Brain microvascular endothelial cell (primary cell): Measurements from ENCODE around the gene PWWP2A.
A peak's percentile ranks its signal among the peaks of the same experiment; 100 is the strongest.
"Not testable (repeated sequence)": the region's sequence is repeated elsewhere in the genome, so short reads cannot be mapped to it uniquely, and the experiment has no call there.

Experiments
- DNase-seq: peaks from one replicate; pipeline ENCODE4 v3.0.0-alpha.2; 2020
- H3K27ac ChIP-seq: fragments of 250-450 bp; sonication (Bioruptor Pico); 2 replicates; pipeline ENCODE4 v1.5.1; 2020; ENCODE audit warnings: mild to moderate bottlenecking, moderate library complexity
- H3K27me3 ChIP-seq: fragments of 250-450 bp; sonication (Bioruptor Pico); replicated peaks from 2 replicates; pipeline ENCODE4 v1.5.1; 2020; ENCODE audit warnings: mild to moderate bottlenecking
- H3K36me3 ChIP-seq: fragments of 250-450 bp; sonication (Bioruptor Pico); replicated peaks from 2 replicates; pipeline ENCODE4 v1.5.1; 2020; ENCODE audit warnings: mild to moderate bottlenecking
- H3K4me3 ChIP-seq: 2 replicates; pipeline ENCODE4 v1.5.1; 2011; ENCODE audit warnings: low read depth, mild to moderate bottlenecking, control low read depth, low read length, moderate library complexity
- CTCF ChIP-seq: IDR thresholded peaks from 2 replicates; pipeline ENCODE4 v1.5.1; 2011; ENCODE audit warnings: low read depth, mild to moderate bottlenecking, moderate library complexity, low read length, control low read depth, inconsistent platforms; ENCODE audit errors: missing control alignments
- in situ Hi-C: cut with HindIII; loops from 2 replicates; pipeline ENCODE4 v1.10.0; 2017; ENCODE audit warnings: low sequenced_read_pairs, low pct_ligation_motif_present

PWWP2A gene

GRCh38 chr5:160162910-160163309, 43.7 kb upstream of the PWWP2A start:
- no peak for DNase-seq
- H3K36me3 ChIP-seq, result no peaks in the 10 kb centered on the region
- TF ChIP-seq CTCF, result no peak
- H3K27me3 ChIP-seq, result no peaks in the 10 kb centered on the region
- H3K27ac ChIP-seq, result no peak overlapping the region
- in situ Hi-C loops, result no loop called here
- no peak overlapping the region for H3K4me3 ChIP-seq

- Histone ChIP-seq H3K27ac (no peak overlapping the region), H3K4me3 (no peak overlapping the region), H3K36me3 (no peaks in the 10 kb centered on the region), H3K27me3 (no peaks in the 10 kb centered on the region)
- in situ Hi-C loops, result no loop called here
- no peak for DNase-seq
- TF ChIP-seq CTCF, result no peak
Measured at GRCh38 chr5:160161626-160162025, 42.4 kb upstream of the PWWP2A start.

- in situ Hi-C loops, DNase-seq, H3K27ac ChIP-seq, H3K27me3 ChIP-seq, H3K4me3 ChIP-seq, H3K36me3 ChIP-seq: not testable (repeated sequence)
Measured at GRCh38 chr5:160160875-160161274, 41.6 kb upstream of the PWWP2A start.

GRCh38 chr5:160159991-160160792, 40.9 kb upstream of the PWWP2A start:
- TF ChIP-seq CTCF, result no peak
- H3K27me3 ChIP-seq, result no peaks in the 10 kb centered on the region
- in situ Hi-C loops, result no loop called here
- DNase-seq, result no peak
- H3K36me3 ChIP-seq, result no peaks in the 10 kb centered on the region
- no peak overlapping the region for H3K4me3 ChIP-seq
- no peak overlapping the region for H3K27ac ChIP-seq

GRCh38 chr5:160158087-160158486, 38.8 kb upstream of the PWWP2A start:
- no peak overlapping the region for H3K4me3 ChIP-seq
- TF ChIP-seq CTCF, result peak; percentile 5
- H3K36me3 ChIP-seq, result no peaks in the 10 kb centered on the region
- no peak for DNase-seq
- no peaks in the 10 kb centered on the region for H3K27me3 ChIP-seq
- in situ Hi-C loops, result no loop called here
- H3K27ac ChIP-seq, result no peak overlapping the region

GRCh38 chr5:160155017-160155750, 35.9 kb upstream of the PWWP2A start:
- TF ChIP-seq CTCF, result no peak
- no peaks in the 10 kb centered on the region for H3K27me3 ChIP-seq
- in situ Hi-C loops, result no loop called here
- no peak overlapping the region for H3K4me3 ChIP-seq
- no peaks in the 10 kb centered on the region for H3K36me3 ChIP-seq
- no peak overlapping the region for H3K27ac ChIP-seq
- DNase-seq, result no peak
